Osteoblast (primary cell): ENCODE measurements around the gene TMEM271. TPM values are rescaled to one million over a fixed set of nuclear protein-coding genes. Genes with fewer than 3 reads are reported as not detected.
A peak's percentile ranks its signal among the peaks of the same experiment; 100 is the strongest.

Experiments used
- DNase-seq: peaks from one replicate; pipeline ENCODE4 v3.0.0; 2011; ENCODE audit warnings: low spot score, mixed read lengths; ENCODE audit not compliant: insufficient read length; ENCODE audit errors: missing footprints
- H2AFZ ChIP-seq: 2 replicates; pipeline ENCODE4 v1.6.0; 2011; ENCODE audit warnings: mild to moderate bottlenecking, low read length
- H3K27ac ChIP-seq: 2 replicates; pipeline ENCODE4 v1.5.1; 2011; ENCODE audit warnings: mild to moderate bottlenecking, low read depth, low read length, moderate library complexity
- H3K27me3 ChIP-seq: 2 replicates; pipeline ENCODE4 v1.6.0; 2012; ENCODE audit warnings: mild to moderate bottlenecking, control low read depth, inconsistent platforms, low read length, moderate library complexity; ENCODE audit not compliant: insufficient read depth
- H3K36me3 ChIP-seq: 2 replicates; pipeline ENCODE4 v1.5.1; 2011; ENCODE audit warnings: mild to moderate bottlenecking, low read length, control low read depth, moderate library complexity; ENCODE audit not compliant: insufficient read depth
- H3K4me1 ChIP-seq: 2 replicates; pipeline ENCODE4 v1.5.1; 2011; ENCODE audit warnings: mild to moderate bottlenecking, low read length, control low read depth, moderate library complexity; ENCODE audit not compliant: insufficient read depth
- H3K4me2 ChIP-seq: 2 replicates; pipeline ENCODE4 v1.6.0; 2011; ENCODE audit warnings: mild to moderate bottlenecking, low read length; ENCODE audit not compliant: insufficient read depth
- H3K4me3 ChIP-seq: fragments of 200-600 bp; sonication (generic); 3 replicates; pipeline ENCODE4 v1.5.1; 2012; ENCODE audit warnings: mild to moderate bottlenecking, low read length, inconsistent platforms; ENCODE audit not compliant: insufficient read depth
- H3K79me2 ChIP-seq: 2 replicates; pipeline ENCODE4 v1.6.0; 2012; ENCODE audit warnings: mild to moderate bottlenecking, low read length, control low read depth, inconsistent platforms; ENCODE audit not compliant: insufficient read depth
- H3K9me3 ChIP-seq: 2 replicates; pipeline ENCODE4 v1.5.1; 2011; ENCODE audit warnings: low read depth, low read length, control low read depth
- H4K20me1 ChIP-seq: 2 replicates; pipeline ENCODE4 v1.6.0; 2012; ENCODE audit warnings: mild to moderate bottlenecking, low read length, control low read depth; ENCODE audit not compliant: insufficient read depth
- total RNA-seq: library from RNA; depleted of rRNA; stranded (reverse); fragments of >200 nt; gene quantifications from 2 replicates; pipeline ENCODE4 v1.2.3, GENCODE V29; 2012
- TF ChIP-seq, protein P1 (sequence below): IDR thresholded peaks from 2 replicates; pipeline ENCODE4 v1.5.1; 2011; ENCODE audit warnings: mild to moderate bottlenecking, low read depth, low read length, moderate library complexity; ENCODE audit errors: extremely low read depth

TMEM271 gene
- total RNA-seq, 1 donor: not detected

GRCh38 chr4:534576-535151, 41.4 kb downstream of the TMEM271 start:
- Histone ChIP-seq H3K4me1 (no peaks in the 10 kb centered on the region), H3K4me3 (no peak overlapping the region), H3K27ac (no peak overlapping the region), H3K27me3 (no peaks in the 10 kb centered on the region), H3K9me3 (no peaks in the 10 kb centered on the region), H3K4me2 (no peak overlapping the region), H2AFZ (no peak overlapping the region), H3K79me2 (no peaks in the 10 kb centered on the region), H3K36me3 (peaks cover 44% of the 10 kb centered on the region), H4K20me1 (no peaks in the 10 kb centered on the region)
- DNase-seq: peak; percentile 68
- TF ChIP-seq, protein P1, sequence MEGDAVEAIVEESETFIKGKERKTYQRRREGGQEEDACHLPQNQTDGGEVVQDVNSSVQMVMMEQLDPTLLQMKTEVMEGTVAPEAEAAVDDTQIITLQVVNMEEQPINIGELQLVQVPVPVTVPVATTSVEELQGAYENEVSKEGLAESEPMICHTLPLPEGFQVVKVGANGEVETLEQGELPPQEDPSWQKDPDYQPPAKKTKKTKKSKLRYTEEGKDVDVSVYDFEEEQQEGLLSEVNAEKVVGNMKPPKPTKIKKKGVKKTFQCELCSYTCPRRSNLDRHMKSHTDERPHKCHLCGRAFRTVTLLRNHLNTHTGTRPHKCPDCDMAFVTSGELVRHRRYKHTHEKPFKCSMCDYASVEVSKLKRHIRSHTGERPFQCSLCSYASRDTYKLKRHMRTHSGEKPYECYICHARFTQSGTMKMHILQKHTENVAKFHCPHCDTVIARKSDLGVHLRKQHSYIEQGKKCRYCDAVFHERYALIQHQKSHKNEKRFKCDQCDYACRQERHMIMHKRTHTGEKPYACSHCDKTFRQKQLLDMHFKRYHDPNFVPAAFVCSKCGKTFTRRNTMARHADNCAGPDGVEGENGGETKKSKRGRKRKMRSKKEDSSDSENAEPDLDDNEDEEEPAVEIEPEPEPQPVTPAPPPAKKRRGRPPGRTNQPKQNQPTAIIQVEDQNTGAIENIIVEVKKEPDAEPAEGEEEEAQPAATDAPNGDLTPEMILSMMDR: no peak

DNA sequence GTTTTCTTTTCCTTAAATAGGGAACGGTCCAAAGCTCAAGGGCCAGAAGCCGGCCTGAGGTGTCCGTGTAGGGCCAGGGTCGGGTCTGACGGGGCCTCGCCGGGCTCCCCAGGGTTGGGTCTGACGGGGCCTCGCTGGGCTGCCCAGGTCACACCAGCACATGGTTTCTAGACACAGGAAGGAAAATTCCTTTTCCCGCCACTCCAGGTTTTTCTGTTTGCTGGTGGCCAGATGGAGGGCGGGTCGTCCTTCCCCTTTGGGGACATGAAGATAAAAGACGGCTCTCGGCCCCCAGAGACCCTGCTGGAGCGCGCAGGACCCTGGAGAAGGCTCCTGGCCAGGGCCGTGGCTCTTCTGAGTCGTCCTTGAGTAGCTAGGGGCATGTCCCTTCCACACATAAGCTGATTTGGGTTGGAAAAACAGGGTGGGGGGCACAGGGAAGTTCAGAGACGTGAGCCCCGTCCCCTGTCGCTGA, 42.0 kb downstream of the TMEM271 start:
- peak; percentile 73 for DNase-seq

DNA sequence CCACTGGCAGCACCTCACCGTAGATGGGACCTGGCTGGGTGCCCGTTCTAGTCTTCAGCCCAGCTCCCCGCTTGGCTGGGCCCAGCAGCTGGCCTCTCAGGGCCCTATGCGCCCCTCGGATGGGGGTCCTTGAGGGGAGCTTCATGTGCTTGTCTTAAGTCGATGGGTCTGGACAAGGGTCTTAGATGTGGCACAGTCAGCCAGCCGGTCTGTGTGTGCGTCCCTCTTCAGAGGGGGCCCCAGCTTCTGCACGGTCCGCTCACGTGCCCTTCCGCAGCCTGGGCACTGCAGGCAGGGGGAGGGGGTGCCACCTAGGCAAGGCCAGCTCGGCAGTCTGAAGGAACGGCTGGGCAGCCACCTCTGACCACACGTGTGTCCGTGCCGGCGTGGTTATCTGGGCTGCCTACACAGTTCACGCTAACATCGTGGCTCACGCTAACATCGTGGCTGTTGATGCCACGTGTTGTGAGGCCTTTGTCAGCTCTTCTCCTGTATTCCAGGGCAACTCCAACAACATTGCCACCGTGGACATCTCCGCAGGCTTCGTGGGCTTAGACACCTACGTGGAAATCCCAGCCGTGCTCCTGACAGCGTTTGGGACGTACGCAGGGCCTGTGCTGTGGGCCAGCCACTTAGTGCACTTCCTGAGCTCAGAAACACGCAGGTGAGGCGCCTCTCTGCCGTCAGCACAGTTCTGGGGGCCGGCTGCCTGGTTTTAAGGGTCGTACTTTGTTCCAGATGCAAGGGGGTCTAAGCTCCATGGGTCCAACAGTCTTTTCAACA, 42.6 kb downstream of the TMEM271 start:
- Histone ChIP-seq H3K4me2 (no peak overlapping the region), H3K4me1 (no peaks in the 10 kb centered on the region), H3K36me3 (peaks cover 37% of the 10 kb centered on the region), H3K4me3 (no peak overlapping the region), H2AFZ (no peak overlapping the region), H3K79me2 (no peaks in the 10 kb centered on the region), H3K27me3 (no peaks in the 10 kb centered on the region), H4K20me1 (no peaks in the 10 kb centered on the region), H3K27ac (no peak overlapping the region), H3K9me3 (no peaks in the 10 kb centered on the region)
- DNase-seq: peak; percentile 50
- TF ChIP-seq, protein P1: no peak

More for the DNA sequence above, 42.0 kb downstream of the TMEM271 start:
- TF ChIP-seq, protein P1: no peak
- Histone ChIP-seq H3K4me3 (no peak overlapping the region), H3K9me3 (no peaks in the 10 kb centered on the region), H3K36me3 (peaks cover 41% of the 10 kb centered on the region), H2AFZ (no peak overlapping the region), H3K4me2 (no peak overlapping the region), H3K27ac (no peak overlapping the region), H3K4me1 (no peaks in the 10 kb centered on the region), H3K79me2 (no peaks in the 10 kb centered on the region), H4K20me1 (no peaks in the 10 kb centered on the region), H3K27me3 (no peaks in the 10 kb centered on the region)
